ENCODE measurements around the gene RHOT2. TPM values are rescaled to one million over a fixed set of nuclear protein-coding genes. Genes with fewer than 3 reads are reported as not detected.

Gene RHOT2
- total and polyA plus RNA-seq, 9 of the 15 experiments (the other 6 are each of a cell fraction or from before 2014, with no cell fraction given): 5.0 to 373 (median 112) TPM

GRCh38 chr16:715477-716199 lies 47.7 kb downstream of the RHOT2 start (continued):
- TF ChIP-seq CHD7 (IDR thresholded peaks at IDR 0.05; ENCODE audit: low read depth, low read length) (no peak), ZNF232 (CRISPR knock-in tag; IDR thresholded peaks at IDR 0.05) (no peak), BACH1 (tag; IDR thresholded peaks at IDR 0.05) (no peak), CHD4 (IDR thresholded peaks at IDR 0.05; ENCODE audit: insufficient read depth, insufficient replicate concordance, low read depth, low read length, poor library complexity, severe bottlenecking) (no peak)

Measured in K562 (cell line).